Upper lobe of right lung (tissue), 1 donor: ENCODE results near the gene RINL. TPM values are rescaled to one million over a fixed set of nuclear protein-coding genes. Genes with fewer than 3 reads are reported as not detected.
A peak's percentile ranks its signal among the peaks of the same experiment; 100 is the strongest.

Experiments
- ATAC-seq: fragments of 200-7000 bp; cut with Tn5 transposase; one replicate; pipeline ENCODE4 v1.9.1; 2020; ENCODE audit warnings: mild to moderate bottlenecking, moderate library complexity
- DNase-seq: peaks from one replicate; pipeline ENCODE4 v3.0.0-alpha.2; 2020
- H3K27ac ChIP-seq: fragments of 200-600 bp; one replicate; pipeline ENCODE4 v1.8.0; 2022
- H3K27me3 ChIP-seq: fragments of 200-600 bp; one replicate; pipeline ENCODE4 v1.8.0; 2022; ENCODE audit warnings: mild to moderate bottlenecking
- H3K36me3 ChIP-seq: fragments of 200-600 bp; one replicate; pipeline ENCODE4 v1.8.0; 2022
- H3K4me1 ChIP-seq: fragments of 200-600 bp; one replicate; pipeline ENCODE4 v1.8.0; 2022
- H3K4me3 ChIP-seq: fragments of 200-600 bp; one replicate; pipeline ENCODE4 v1.8.0; 2022; ENCODE audit warnings: mild to moderate bottlenecking
- H3K9me3 ChIP-seq: fragments of 200-600 bp; one replicate; pipeline ENCODE4 v1.8.0; 2022
- CTCF ChIP-seq: fragments of 200-600 bp; IDR thresholded peaks from one replicate; pipeline ENCODE4 v1.8.0; 2022; ENCODE audit warnings: antibody characterized with exemption
- intact Hi-C: fragments of 100-400 bp; cut with DNase I; formaldehyde crosslinking; loops from one replicate; pipeline ENCODE4 v1.11.0; 2022
- total RNA-seq: library from RNA; stranded (reverse); fragmentation: NEBNext Ultra II Directional; extraction: Animal tissue kit (Norgen Biotek cat#: 25700); gene quantifications from one replicate; pipeline ENCODE4 v1.2.1, GENCODE V29; 2021
- donor health status: DM: no; HTN: yes; CAD: no; lungs with severe emphysema.

RINL gene
- total RNA-seq, 1 donor from 2014 or later, result 12.0 TPM

GRCh38 chr19:38850976-38851621 lies 27.0 kb downstream of the RINL start:
- Histone ChIP-seq H3K36me3 (peaks cover 18% of the 10 kb centered on the region), H3K9me3 (no peaks in the 10 kb centered on the region), H3K4me3 (peak overlapping the region; percentile 77), H3K27me3 (no peaks in the 10 kb centered on the region), H3K27ac (peak overlapping the region; percentile 99), H3K4me1 (peaks cover 31% of the 10 kb centered on the region)
- TF ChIP-seq CTCF, result no peak
- intact Hi-C loops, result no loop called here
- DNase-seq, result peak; percentile 76
- no peak for ATAC-seq

GRCh38 chr19:38850436-38850975 lies 27.6 kb downstream of the RINL start:
- H3K36me3 ChIP-seq, result peaks cover 24% of the 10 kb centered on the region
- peaks cover 31% of the 10 kb centered on the region for H3K4me1 ChIP-seq
- peak overlapping the region; percentile 77 for H3K4me3 ChIP-seq
- H3K27me3 ChIP-seq, result no peaks in the 10 kb centered on the region
- H3K9me3 ChIP-seq, result no peaks in the 10 kb centered on the region
- DNase-seq, result peak; percentile 99
- peak overlapping the region; percentile 99 for H3K27ac ChIP-seq
- TF ChIP-seq CTCF, result peak; percentile 24
- intact Hi-C loops, result no loop called here
- ATAC-seq, result peak; percentile 85

DNA sequence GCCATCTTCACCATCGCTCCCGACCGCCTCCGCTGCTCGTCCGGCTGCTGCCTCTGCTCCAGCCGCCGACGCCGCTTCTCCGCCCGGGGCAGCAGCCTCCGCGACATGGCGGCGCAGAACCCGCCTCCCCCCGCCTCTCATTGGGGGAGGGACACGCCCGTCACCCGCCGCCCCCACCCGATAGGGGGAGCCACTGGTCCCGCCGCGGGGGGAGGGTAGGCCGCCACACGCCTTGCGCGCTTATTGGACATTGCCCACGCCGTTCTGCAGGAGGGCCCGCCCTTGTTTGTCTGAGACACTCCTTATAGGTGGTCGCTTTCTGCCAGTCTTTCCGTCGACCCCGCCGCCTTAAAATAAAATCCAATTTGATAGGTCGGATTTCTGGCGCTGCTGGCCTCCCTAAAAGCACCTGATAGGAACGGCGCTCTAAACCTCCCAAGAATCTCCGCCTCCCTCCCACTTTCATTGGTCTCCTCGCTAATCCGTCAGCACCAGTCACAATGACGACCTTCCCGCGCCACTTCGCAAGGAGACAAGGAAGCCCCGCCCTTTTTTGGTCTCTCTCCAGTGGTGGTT lies 28.1 kb downstream of the RINL start, which contains the start of gene HNRNPL:
Gene HNRNPL (minus strand): TSS at position 127 of the 576 bp plus-strand sequence. CDS start 20 bp downstream, at position 107.
- H3K9me3 ChIP-seq, result no peaks in the 10 kb centered on the region
- peak within 1 kb of the TSS; percentile 99 for H3K27ac ChIP-seq
- peak; percentile 100 for DNase-seq
- TF ChIP-seq CTCF, result peak; percentile 56
- H3K27me3 ChIP-seq, result no peaks in the 10 kb centered on the region
- peaks cover 29% of the 10 kb centered on the region for H3K36me3 ChIP-seq
- ATAC-seq, result peak; percentile 86
- intact Hi-C loops, result no loop called here
- H3K4me1 ChIP-seq, result peaks cover 31% of the 10 kb centered on the region
- peak within 1 kb of the TSS; percentile 77 for H3K4me3 ChIP-seq

- no peak for TF ChIP-seq CTCF
- peaks cover 31% of the 10 kb centered on the region for H3K4me1 ChIP-seq
- H3K27ac ChIP-seq, result peak overlapping the region; percentile 99
- H3K27me3 ChIP-seq, result no peaks in the 10 kb centered on the region
- H3K9me3 ChIP-seq, result no peaks in the 10 kb centered on the region
- peak overlapping the region; percentile 73 for H3K4me3 ChIP-seq
- ATAC-seq (peak; percentile 59), DNase-seq (peak; percentile 99)
- intact Hi-C loops, result no loop called here
- H3K36me3 ChIP-seq, result peaks cover 36% of the 10 kb centered on the region
These were observed 28.8 kb downstream of the RINL start for GRCh38 chr19:38849147-38849859.

GRCh38 chr19:38848299-38849146 lies 29.6 kb downstream of the RINL start:
- Histone ChIP-seq H3K9me3 (no peaks in the 10 kb centered on the region), H3K4me1 (peaks cover 31% of the 10 kb centered on the region), H3K27me3 (no peaks in the 10 kb centered on the region), H3K36me3 (peaks cover 43% of the 10 kb centered on the region), H3K27ac (peak overlapping the region; percentile 99), H3K4me3 (peak overlapping the region; percentile 73)
- no peak for TF ChIP-seq CTCF
- intact Hi-C loops, result no loop called here
- no peak for ATAC-seq
- DNase-seq, result no peak
